IPS-NIHi7 (cell line): ENCODE data around the gene SUMO2.
A peak's percentile ranks its signal among the peaks of the same experiment; 100 is the strongest.
"Not testable (repeated sequence)": the region's sequence is repeated elsewhere in the genome, so short reads cannot be mapped to it uniquely, and the experiment has no call there.

ENCODE experiments used
- DNase-seq: peaks from one replicate; pipeline ENCODE4 v3.0.0; 2012; ENCODE audit warnings: mixed read lengths; ENCODE audit errors: extremely low spot score

The SUMO2 gene

DNA sequence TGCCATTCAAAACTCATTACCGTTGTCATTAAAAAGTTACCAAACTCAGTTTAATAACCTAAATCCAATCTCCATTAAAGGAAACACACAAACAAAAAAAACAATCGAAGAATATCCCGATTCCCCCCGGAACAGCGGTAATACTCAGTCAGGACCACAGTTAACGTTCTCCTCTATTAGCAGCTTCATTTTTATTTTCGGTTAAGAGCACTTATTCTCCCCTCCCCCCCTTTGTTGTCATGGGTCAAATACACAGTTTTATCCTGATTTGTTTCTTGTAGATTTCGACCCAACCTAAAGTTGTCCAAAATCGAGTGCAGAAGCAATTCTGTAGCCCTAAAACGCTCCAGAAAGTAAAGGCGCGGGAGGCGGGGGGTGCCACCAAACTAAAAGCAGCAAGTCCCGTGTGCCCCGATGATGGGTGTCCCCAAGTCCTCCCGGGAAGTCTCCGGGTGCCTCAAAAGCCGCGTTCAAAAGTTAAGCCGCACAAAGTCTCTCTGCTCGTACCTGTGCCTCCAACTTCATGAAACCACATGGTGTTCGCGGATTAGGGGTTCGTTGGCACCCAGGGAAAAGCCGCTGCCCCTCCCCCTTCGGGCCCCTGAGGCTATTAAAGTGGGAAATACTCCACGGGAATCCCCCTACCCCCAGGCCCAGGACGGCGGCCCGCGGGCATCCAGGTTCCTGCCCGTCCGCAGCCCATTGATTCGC is 996 bp downstream of the SUMO2 start:
- no peak for DNase-seq

DNA sequence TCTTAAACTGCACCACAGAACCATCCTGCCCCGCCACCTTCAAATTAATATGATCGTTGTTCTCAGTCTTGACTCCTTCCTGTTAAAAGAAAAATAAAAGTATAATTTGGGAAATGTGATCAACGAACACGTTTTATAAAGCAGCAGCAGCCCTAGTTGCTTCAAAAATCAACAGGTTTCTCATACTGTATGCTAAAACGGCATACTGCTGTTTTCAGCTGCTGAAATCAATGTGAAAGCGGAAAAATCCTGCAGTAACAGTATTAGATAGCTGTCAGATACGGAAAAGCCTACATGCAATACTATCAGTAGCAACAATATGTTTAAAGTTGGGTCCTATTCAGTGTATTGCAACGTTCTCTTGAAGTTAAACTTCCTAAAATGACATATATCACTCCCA is 1.6 kb downstream of the SUMO2 start:
- DNase-seq = no peak

DNA sequence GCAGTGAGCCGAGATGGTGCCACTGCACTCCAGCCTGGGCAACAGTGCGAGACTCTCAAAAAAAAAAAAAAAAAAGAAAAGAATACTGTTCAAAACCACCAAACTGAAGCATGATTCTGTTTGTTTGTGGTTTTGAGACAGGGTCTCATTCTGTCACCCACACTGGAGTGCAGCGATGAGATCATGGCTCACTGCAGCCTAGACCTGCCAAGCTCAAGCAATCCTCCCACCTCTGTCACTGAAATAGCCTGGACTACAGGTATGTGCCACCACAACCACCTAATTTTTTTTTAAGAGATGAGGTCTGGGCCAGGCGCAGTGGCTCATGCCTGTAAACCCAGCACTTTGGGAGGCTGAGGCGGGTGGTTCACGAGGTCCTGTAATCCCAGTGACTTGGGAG is 4.3 kb downstream of the SUMO2 start:
- DNase-seq = no peak

DNA sequence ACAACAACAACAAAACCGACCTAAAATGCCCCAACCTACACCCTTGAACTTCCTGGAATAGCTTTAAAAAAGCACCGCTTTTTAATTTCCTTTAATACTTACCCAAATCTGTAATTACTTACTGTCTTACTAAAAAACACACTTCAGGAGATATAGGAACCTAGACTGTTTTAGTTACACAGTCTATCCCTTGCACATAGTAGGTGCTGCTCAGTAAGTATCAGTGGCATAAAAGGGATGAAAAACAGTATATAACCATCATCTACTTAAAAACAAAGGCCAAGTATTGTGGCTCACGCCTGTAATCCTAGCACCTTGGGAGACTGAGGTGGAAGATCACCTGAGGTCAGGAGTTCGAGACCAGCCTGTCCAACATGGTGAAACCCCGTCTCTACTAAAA is 6.1 kb downstream of the SUMO2 start:
- DNase-seq = no peak

DNA sequence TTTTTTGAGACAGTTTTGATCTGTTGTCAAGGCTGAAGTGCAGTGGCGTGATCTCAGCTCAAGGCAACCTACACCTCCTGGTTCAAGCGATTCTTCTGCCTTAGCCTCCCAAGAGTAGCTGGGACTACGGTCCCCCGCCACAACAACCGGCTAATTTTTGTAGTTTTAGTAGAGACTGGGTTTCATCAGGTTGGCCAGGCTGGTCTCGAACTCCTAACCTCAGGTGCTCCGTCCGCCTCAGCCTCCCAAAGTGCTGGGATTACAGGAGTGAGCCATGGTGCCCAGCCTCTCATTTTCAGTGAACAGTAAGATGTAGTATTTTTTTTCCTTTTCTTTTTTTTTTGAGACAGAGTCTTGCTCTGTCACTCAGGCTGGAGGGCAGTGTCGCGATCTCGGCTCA is 7.8 kb downstream of the SUMO2 start:
- no peak for DNase-seq

DNA sequence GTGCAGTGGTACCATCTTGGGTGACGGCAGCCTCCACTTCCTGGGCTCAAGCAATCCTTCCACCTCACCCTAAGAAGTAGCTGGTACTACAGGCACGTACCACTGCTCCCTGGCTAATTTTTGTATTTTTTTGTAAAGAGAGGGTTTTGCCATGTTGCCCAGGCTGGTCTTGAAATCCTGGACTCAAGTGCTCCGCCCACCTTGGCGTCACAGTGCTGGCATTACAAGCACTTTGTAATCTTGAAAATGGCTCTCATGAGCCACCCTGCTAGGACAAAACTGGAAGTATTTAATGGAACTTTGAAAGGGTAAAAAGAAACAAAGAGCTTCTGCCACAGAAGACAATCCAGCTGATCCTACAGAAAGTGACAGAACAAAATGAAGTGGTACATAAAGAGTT is 9.2 kb downstream of the SUMO2 start:
- DNase-seq = no peak

DNA sequence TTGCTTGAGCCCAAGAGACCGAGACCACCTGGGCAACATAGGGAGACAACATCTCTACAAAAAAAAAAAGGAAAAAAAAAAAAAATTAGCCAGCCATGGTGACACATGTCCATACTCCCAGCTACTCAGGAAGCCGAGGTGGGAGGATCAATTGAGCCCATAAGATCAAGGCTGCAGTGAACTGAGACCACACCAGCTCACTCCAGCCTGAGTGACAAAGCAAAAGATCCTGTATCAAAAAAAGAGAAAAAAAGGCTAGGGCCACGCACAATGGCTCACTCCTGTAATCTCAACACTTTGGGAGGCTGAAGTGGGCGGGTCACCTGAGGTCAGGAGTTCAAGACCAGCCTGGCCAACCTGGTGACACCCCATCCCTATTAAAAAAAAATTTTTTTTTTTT is 13.8 kb downstream of the SUMO2 start:
- DNase-seq = no peak

DNA sequence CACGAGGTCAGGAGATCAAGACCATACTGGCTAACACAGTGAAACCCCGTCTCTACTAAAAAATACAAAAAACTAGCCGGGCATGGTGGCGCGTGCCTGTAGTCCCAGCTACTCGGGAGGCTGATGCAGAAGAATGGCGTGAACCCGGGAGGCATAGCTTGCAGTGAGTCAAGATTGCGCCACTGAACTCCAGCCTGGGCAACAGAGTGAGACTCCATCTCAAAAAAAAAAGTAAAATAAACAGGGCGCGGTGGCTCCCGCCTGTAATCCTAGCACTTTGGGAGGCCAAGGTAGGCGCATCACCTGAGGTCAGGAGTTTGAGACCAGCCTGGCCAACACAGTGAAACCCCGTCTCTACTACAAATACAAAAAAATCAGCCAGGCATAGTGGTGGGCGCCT is 18.2 kb downstream of the SUMO2 start:
- DNase-seq = not testable (repeated sequence)

DNA sequence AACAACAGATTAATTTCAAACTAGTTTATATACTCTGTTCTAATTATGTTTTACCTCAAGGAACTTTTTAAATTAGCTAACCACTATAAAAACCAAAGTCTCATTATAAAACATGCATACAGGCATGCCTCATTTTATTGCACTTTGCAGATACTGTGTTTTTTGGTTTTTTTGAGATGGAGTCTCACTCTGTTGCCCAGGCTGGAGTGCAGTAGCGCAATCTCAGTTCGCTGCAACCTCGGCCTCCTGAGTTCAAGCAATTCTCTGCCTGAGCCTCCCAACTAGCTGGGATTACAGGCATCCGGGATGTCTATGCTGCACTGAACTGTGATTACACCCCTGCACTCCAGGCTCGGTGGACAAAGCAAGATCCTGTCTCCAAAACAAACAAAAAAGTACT is 19.7 kb downstream of the SUMO2 start:
- no peak for DNase-seq

DNA sequence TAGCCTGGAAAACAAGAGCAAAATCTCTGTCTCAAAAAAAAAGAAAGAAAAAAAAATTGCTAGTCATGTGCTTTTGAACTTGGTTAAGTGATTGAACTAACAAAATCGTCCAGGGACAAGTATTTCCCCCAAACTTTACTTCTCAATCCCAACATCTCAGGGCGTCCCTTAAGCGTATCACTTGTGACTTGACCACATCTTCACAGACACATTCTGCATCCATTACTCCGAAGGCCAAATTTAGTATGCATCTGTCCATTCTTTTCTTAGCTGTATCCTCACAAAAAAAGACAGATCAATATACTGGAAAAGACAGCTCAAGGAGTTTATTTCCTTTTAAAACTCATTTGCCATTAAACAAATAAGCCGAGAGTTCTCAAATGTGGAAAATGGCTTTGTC is 22.5 kb downstream of the SUMO2 start:
- no peak for DNase-seq

DNA sequence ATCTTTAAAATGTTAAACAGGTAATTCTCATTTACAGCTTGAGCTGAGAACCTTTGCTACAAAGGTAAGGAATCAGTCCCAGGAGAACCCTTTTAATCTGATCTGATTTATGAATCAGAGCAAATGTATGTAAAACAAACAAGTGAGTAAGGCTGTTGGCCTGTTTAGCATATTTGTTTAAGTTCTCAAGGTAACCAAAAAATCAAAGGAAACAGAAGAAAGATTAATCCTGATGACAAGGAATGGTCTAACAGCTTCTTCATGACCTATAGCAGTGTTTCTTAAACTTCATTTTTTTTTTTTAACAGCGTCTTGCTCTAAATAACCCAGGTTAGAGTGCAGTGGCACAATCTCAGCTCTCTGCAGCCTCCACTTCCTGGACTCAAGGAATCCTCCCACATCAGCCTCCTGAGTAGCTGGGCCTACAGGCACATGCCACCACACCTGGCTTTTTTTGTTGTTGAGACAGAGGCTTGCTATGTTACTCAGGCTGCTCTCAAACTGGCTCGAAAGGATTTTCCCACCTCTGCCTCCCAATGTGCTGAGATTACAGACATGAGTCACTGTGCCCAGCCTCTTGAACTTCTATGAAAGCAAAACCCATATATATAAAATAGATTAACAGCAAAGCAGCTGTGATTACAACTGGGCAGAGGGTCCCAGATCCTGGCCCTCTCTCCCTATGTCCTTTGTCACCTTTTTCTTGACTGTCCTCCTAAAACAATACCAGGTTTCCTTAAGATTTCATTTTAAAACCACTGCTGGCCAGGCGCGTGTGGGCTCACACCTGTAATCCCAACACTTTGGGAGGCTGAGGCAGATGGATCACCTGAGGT is 23.3 kb downstream of the SUMO2 start:
- DNase-seq = no peak

DNA sequence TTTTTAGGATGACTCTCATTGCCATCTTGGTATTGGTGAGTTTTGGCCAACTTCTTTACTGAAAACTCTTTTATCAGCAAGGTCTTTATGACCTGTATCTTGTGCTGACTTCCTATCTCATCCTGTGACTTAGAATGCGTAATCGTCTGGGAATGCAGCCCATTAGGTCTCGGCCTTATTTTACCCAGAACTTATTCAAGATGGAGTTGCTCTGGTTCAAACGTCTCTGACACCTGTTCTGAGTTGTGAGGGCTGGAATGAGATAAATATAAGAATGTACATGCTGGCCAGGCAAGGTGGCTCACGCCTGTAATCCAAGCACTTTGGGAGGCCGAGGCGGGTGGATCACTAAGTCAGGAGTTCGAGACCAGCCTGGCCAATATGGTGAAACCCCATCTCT is 24.3 kb downstream of the SUMO2 start:
- not testable (repeated sequence) for DNase-seq

DNA sequence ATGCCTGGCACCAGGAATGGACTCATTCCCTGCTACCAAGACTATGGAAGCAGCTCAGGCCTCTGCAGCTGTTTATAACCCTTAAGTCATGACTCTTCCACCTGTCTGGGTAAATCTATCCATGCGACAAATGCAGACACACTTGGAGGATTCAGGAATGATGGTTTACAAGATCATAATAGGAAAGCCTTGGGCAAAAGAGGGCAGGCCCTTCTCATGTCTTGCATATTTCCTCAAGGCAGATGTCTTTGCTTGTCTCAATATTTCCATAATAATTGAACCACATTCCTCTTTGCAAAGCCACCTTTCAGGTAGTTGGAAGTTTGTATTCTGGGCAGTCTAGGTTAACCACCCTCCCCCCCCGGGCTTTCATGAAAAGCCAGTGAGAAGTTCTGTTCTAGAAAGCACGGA is 27.6 kb downstream of the SUMO2 start:
- DNase-seq = no peak

DNA sequence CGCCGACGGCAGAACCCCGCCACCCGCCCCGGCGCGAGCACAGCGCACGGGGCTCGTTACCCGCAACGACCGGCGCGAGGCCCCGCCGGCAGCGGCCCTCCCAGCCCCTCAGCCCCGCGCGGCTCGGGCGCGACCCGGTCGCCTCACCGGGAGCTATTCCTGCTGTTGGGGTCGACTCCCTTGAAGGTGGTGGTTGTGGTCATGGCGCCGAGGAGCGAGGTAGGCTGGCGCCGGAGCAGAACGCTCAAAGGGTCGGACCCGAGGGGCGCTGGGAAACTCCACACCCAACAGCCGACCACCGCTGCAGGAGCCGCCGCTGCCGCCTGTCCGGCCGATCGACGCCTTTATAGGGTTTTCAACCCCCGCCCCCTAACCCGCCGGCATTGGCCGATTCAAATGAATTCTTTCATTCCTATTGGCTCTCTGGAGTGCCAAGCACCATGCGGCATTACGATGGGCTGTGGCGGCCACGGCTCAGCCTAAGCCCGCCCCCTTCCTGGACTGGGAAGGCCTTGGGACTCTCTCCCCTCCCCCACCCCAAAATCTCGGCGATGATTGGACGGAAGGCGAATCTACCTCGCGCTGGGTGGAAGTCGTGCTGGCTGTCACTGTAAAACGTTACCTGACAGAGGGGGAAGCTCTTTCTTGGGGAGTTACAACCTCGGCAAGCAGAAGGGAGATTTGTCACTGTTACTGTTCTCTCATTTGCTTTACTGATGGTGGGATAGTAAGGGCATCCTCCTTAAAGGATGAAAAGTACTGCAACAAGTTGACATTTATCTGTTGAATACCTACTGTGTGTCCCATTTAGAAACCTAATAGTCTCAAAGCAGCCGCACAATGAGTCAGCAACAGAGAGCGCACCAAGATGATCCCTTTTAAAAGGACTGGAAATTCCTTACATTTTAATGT is 28.3 kb downstream of the SUMO2 start, which contains the start of gene JPT1:
TSS of gene JPT1 (minus strand) at position 318 of the 912 bp plus-strand sequence. CDS start at position 203, 115 bp downstream.
- peak; percentile 98 for DNase-seq

DNA sequence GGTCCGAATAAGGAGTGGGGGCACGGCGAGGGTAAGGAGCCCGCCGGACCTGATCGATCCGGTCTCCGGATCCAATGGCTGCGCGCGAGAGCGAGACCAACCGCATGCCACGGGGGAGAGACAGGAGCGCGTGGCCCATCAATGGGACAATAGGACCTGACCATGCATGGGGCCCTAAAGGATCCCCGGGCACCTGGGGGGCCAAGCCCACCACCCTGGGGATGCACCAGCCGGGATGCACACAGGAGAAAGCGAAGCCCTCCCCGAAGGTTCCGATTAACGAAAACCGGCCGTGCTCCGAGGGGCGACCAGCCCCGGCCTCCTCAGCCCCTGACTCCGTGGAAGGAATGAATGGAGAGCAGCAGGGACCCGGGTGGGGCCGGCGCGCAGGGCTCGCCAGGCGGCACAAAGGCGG is 29.0 kb downstream of the SUMO2 start:
- DNase-seq = no peak

DNA sequence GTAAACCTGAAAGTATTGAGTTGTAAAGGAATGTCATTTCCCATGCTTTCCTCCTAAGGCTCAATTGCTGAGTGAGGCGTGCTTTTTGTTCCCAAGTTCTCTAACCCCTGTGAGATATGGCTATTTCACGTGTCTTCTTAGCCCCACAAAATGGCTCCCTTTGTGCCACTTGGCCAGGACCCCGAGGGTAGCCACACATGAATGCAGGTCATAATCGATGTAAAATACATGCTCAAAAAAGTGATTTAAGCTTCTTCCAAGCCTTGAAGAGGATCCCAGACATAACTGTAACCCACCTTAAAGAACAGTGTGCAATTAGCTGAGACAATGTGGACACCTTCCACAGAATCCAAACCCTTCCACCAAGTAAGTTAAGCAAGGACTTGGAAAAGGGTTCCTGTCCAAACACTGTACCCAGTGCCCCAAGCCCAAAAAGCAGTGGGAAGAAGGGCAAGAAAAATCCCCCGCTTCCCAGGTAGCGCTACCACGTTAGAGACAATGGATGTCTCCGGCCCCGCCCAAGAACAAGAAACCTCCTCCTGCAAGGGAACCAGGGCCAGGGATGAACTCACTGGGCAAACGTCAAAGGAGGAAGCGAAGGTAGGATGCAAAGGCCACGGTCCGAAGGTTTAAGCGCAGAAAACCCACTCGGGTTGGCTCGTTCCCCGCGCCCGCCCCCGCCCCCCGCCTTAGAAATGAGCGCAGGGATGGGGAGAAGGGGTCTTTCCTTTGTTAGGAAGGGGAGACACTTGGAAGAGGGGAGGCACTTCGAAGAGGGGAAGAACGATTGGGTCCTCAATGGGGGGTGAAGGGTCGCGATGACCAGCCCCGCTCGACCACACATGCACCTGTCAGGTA is 29.6 kb downstream of the SUMO2 start:
- DNase-seq = peak; percentile 50

DNA sequence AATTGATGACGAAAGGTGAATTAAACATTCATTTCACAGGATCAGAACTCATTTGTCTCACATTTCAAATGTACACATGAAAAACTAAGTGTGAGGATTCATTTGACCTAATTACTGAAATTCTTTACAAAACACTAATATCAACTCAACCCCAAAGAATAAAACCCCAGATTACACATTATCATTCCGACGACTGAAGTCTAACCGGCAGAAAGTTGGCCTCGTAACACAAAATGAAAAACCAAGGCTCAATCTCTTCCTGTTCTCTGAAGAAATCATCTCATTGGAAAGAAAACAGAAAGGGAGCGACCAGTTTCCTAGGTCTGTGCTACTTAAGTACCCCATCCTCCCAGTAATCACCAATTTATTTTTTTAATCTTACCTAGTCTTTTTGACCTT is 30.2 kb downstream of the SUMO2 start:
- DNase-seq = no peak

DNA sequence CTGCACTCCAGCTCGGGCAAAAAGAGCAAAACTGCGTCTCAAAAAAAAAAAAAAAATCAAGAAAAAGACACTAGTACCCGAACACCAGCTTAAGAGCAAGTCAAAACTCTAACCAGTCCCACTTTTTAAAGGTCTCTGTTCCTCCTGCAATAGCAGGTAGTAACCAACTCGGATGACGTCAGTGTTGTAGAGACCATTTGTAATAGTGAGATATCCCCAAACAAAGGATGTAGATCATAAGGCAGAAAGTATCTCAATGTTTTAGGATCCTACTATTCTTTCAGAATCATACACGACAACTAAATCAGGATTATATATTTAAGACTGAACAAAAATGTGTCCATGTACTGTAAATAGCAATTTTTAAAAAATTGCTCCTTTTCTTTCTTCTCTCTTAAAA is 30.8 kb downstream of the SUMO2 start:
- DNase-seq = no peak

DNA sequence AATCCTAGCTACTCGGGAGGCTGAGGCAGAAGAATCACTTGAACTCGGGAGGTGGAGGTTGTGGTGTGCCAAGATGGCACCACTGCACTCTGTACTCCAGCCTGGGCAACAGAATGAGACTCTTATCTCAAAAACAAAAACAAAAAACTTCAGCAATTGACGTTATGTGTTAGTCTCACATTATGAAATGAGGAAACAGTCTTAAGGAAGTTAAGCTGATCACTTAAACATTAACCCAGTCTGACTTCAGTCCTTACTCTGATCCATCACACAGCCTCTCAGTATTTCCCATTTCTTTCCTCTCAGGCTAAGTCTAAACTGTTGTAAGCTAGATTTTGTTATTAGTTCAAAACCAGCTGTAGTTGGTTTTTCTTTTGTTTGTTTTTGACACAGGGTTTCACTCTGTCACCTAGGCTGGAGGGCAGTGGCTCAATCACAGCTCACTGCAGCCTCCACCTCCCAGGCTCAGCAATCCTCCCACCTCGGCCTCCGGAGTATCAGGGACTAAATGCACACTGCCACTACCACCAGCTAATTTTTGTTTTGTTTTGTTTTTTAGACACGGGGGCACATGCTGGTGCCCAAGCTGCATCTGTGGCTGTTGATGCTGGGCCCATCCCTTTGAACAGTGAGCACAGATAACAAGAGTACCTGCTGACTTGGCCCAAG is 34.7 kb downstream of the SUMO2 start:
- DNase-seq = no peak

DNA sequence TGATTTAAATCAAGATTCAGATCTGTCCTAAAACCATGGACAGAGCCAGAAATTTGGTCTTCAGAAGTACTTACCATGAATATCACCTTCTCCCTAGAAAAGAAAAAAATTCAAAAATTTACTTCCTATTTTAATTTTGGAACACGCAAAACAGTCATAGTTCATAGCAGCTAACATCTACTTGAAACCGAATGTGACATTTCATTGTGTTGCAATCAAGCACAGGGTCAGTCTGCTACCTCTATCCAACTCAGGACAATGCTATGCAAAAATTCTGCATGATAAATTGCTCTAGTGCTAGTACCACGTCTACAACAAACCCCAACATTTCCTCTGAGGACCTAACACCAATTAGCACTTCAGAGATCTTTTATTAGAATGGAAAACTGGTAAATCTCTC is 36.2 kb downstream of the SUMO2 start:
- no peak for DNase-seq
